Measurements from ENCODE around the gene THOC5. TPM values are rescaled to one million over a fixed set of nuclear protein-coding genes. Genes with fewer than 3 reads are reported as not detected.

The THOC5 gene
- total RNA-seq, 3 donors from 2014 or later: 33.2 to 55.4 (median 48.0) TPM

- peaks cover 12 to 27% of the 10 kb centered on the region in 2 donors for H3K27me3 ChIP-seq
- H3K9me3 ChIP-seq: no peaks in the 10 kb centered on the region
- H3K4me1 ChIP-seq: peaks cover 0 to 6% of the 10 kb centered on the region in 2 donors
- no peak for TF ChIP-seq POLR2A (IDR thresholded peaks at IDR 0.05)
- TF ChIP-seq POLR2AphosphoS5 (IDR thresholded peaks at IDR 0.05): no peak
- TF ChIP-seq CTCF (IDR thresholded peaks at IDR 0.05): no peak
- intact Hi-C loops (cut with DNase I; ENCODE audit: low total_unique reads): no loop called here
- no peak overlapping the region for H3K27ac ChIP-seq
- H3K4me3 ChIP-seq: no peak overlapping the region
- no peak for DNase-seq (ENCODE audit: low spot score in 2 of 2)
- no peaks in the 10 kb centered on the region for H3K36me3 ChIP-seq
Observed at GRCh38 chr22:29476116-29476515, 77.4 kb downstream of the THOC5 start.

- H3K27me3 ChIP-seq: peaks cover 8 to 21% of the 10 kb centered on the region in 2 donors
- intact Hi-C loops (cut with DNase I; ENCODE audit: low total_unique reads): no loop called here
Observed at GRCh38 chr22:29475550-29475949, 78.0 kb downstream of the THOC5 start.

GRCh38 chr22:29473001-29473400 is 80.6 kb downstream of the THOC5 start:
- no peak for DNase-seq (ENCODE audit: low spot score in 2 of 2)
- no peaks in the 10 kb centered on the region for H3K27me3 ChIP-seq
- no peaks in the 10 kb centered on the region for H3K4me1 ChIP-seq
- no peak overlapping the region for H3K27ac ChIP-seq
- no peaks in the 10 kb centered on the region for H3K36me3 ChIP-seq
- no peak overlapping the region for H3K4me3 ChIP-seq
- TF ChIP-seq POLR2AphosphoS5 (IDR thresholded peaks at IDR 0.05) (no peak), CTCF (IDR thresholded peaks at IDR 0.05) (no peak), POLR2A (IDR thresholded peaks at IDR 0.05) (no peak)
- intact Hi-C loops (cut with DNase I; ENCODE audit: low total_unique reads): no loop called here
- no peaks in the 10 kb centered on the region for H3K9me3 ChIP-seq

More at GRCh38 chr22:29475550-29475949, 78.0 kb downstream of the THOC5 start:
- TF ChIP-seq POLR2AphosphoS5 (IDR thresholded peaks at IDR 0.05): no peak
- TF ChIP-seq CTCF (IDR thresholded peaks at IDR 0.05): no peak
- TF ChIP-seq POLR2A (IDR thresholded peaks at IDR 0.05): no peak
- H3K4me3 ChIP-seq: no peak overlapping the region
- no peaks in the 10 kb centered on the region for H3K9me3 ChIP-seq
- no peak overlapping the region for H3K27ac ChIP-seq
- no peak for DNase-seq (ENCODE audit: low spot score in 2 of 2)
- peaks cover 0 to 2% of the 10 kb centered on the region in 2 donors for H3K4me1 ChIP-seq
- H3K36me3 ChIP-seq: no peaks in the 10 kb centered on the region

- Histone ChIP-seq H3K4me3 (peak overlapping the region in 2 of 3 donors; percentile 47 to 67), H3K27me3 (no peaks in the 10 kb centered on the region), H3K4me1 (no peaks in the 10 kb centered on the region), H3K9me3 (no peaks in the 10 kb centered on the region), H3K27ac (no peak overlapping the region), H3K36me3 (no peaks in the 10 kb centered on the region)
- TF ChIP-seq POLR2AphosphoS5 (IDR thresholded peaks at IDR 0.05) (no peak), POLR2A (IDR thresholded peaks at IDR 0.05) (no peak), CTCF (IDR thresholded peaks at IDR 0.05) (peak; percentile 56 to 83 (median 63))
- intact Hi-C loops (cut with DNase I; ENCODE audit: low total_unique reads): no loop called here
- DNase-seq (ENCODE audit: low spot score in 2 of 2): peak; percentile 45 to 67
Observed at GRCh38 chr22:29470159-29470855, 83.2 kb downstream of the THOC5 start.

- Histone ChIP-seq H3K4me3 (peak overlapping the region in 2 of 3 donors; percentile 47 to 67), H3K27ac (no peak overlapping the region), H3K27me3 (no peaks in the 10 kb centered on the region), H3K4me1 (no peaks in the 10 kb centered on the region), H3K36me3 (no peaks in the 10 kb centered on the region), H3K9me3 (no peaks in the 10 kb centered on the region)
- DNase-seq (ENCODE audit: low spot score in 2 of 2): no peak
- intact Hi-C loops (cut with DNase I; ENCODE audit: low total_unique reads): no loop called here
- TF ChIP-seq POLR2AphosphoS5 (IDR thresholded peaks at IDR 0.05) (no peak), POLR2A (IDR thresholded peaks at IDR 0.05) (no peak), CTCF (IDR thresholded peaks at IDR 0.05) (no peak)
Observed at GRCh38 chr22:29469755-29470154, 83.8 kb downstream of the THOC5 start.

Measured in breast epithelium (tissue), 4 donors.